ENCODE measurements around the gene DXO.
"Not testable (repeated sequence)": the region's sequence is repeated elsewhere in the genome, so short reads cannot be mapped to it uniquely, and the experiment has no call there.

- TF ChIP-seq CTCF (CRISPR knock-in tag; IDR thresholded peaks at IDR 0.05); TGIF2 (CRISPR knock-in tag; IDR thresholded peaks at IDR 0.05); ZNF24 (IDR thresholded peaks at IDR 0.05); SPEN (CRISPR knock-in tag; IDR thresholded peaks at IDR 0.05; ENCODE audit: low read depth); ZNF543 (CRISPR knock-in tag; IDR thresholded peaks at IDR 0.05); ZNF563 (CRISPR knock-in tag; IDR thresholded peaks at IDR 0.05): not testable (repeated sequence)
These were observed 24.4 kb upstream of the DXO start for GRCh38 chr6:31996385-31996784.

Data from HepG2 (cell line).